Fibroblast of mammary gland (primary cell): Measurements from ENCODE around the gene MID2.

ENCODE experiments used
- DNase-seq: peaks from one replicate; pipeline ENCODE4 v3.0.0-alpha.2; 2010; ENCODE audit warnings: low read depth
- H3K4me3 ChIP-seq: 2 replicates; pipeline ENCODE4 v1.5.1; 2011; ENCODE audit warnings: low read depth, mild to moderate bottlenecking, low read length, moderate library complexity; ENCODE audit not compliant: control insufficient read depth
- TF ChIP-seq, protein P1 (sequence below): conservative IDR thresholded peaks from 2 replicates; pipeline ENCODE4 v1.5.1; 2011; ENCODE audit warnings: low read depth, low read length, inconsistent platforms; ENCODE audit not compliant: control insufficient read depth, insufficient read depth

Gene MID2

DNA sequence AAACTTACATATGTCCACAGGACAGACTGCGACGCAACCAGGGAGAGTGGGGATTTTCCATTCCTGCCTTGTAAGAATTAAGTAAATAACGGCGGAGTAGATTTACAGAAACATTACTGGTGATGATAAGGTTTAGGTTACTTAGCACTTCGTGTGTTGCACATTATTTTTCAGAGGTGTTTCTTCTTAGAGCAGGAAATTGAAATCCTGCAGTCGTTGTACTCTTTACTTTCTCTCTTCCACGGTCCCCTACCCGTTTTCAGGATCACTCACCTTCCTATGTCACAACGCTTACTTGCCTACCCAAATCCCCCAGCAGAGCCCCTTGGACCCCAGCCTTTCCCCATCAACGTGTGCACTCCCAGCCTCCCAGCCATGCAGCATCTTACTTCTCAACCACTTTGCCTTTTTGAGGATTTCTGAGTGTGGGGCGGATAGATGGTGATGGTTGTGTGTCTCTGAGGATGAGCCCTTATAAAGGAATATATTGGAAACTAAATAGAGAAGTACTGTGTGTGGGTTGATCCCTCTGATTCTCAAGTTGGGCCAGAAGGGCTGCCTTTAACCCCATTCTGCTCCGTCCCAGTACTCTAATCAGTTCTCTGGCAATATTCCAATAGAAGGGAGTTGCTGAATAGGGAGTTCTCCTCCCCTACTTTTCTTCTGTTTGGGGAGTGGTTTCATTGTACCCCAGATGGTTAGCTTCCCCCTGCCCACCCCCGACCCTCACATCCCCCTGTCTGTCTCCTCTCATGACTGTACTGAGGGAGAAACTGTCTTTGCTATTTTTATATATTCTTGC, 1.6 kb downstream of the MID2 start:
- peak overlapping the region; percentile 27 for H3K4me3 ChIP-seq
- TF ChIP-seq, protein P1, sequence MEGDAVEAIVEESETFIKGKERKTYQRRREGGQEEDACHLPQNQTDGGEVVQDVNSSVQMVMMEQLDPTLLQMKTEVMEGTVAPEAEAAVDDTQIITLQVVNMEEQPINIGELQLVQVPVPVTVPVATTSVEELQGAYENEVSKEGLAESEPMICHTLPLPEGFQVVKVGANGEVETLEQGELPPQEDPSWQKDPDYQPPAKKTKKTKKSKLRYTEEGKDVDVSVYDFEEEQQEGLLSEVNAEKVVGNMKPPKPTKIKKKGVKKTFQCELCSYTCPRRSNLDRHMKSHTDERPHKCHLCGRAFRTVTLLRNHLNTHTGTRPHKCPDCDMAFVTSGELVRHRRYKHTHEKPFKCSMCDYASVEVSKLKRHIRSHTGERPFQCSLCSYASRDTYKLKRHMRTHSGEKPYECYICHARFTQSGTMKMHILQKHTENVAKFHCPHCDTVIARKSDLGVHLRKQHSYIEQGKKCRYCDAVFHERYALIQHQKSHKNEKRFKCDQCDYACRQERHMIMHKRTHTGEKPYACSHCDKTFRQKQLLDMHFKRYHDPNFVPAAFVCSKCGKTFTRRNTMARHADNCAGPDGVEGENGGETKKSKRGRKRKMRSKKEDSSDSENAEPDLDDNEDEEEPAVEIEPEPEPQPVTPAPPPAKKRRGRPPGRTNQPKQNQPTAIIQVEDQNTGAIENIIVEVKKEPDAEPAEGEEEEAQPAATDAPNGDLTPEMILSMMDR, result no peak
- DNase-seq, result peak; percentile 29

DNA sequence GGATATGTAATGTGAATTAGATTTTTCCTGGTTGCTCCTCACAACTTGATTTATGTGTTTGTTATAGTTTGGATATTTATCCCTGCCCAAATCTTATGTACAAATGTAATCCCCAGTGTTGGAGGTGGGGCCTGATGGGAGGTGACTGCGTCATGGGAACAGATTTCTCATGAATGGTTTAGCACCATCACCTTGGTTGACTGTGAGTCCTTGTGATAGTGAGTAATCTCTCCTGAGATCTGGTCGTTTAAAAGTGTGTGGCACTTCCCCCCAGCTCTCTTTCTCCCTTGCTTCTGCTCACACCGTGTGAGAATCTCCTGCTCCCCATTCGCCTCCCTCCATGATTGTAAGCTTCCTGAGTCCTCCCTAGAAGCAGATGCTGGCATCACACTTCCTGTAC, 2.2 kb downstream of the MID2 start:
- no peak overlapping the region for H3K4me3 ChIP-seq
- peak; percentile 39 for DNase-seq
- TF ChIP-seq, protein P1, result no peak

DNA sequence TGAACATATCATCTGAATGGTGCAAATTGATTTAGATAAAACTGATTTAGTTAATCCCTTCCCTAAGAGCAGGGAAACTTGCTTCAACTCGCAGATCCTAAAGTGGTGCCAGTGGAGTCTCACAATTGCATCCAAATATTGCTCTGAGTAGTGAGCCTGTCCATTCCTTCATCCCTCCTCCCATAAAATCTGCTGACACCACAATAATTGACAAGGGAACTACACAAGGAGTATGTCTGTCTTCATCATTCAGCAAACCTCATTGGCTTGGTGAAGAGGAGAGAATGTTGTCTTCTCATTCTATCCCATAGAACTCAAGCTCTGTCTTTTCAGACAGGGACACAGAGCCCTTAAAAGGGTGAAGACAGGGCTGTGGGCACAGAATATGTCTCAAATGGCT, 4.2 kb downstream of the MID2 start:
- TF ChIP-seq, protein P1, result no peak
- H3K4me3 ChIP-seq, result no peak overlapping the region
- DNase-seq, result no peak

DNA sequence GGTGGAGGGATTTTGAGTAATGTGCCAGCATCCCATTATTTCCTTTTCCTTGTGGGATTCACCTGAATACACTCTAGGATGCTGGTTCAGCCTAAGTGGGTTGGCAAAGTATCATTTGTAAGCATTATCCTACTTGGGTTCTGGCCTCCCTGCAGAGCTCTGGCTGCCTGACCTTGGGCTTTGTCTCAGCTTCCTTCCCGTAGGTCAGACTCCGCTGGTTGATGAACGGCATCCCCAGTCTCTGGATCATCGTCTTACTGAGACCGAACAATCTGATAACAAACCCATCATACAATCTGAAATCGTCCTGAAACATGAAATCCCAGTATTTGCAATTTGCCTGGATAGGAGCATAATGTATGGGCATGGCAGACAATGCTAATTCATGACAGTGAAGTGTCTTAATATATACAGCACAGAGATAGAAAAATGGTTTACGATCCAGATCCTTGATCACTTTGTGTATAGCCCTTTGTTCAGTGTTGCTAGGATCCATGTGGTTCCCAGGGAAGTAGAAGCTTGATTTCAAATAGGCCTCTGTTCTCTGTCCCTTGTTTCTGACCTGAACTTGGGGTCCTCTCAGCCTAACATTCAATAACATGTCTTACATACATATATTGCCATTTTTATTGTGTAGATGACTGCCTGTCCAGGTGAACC, 5.5 kb downstream of the MID2 start:
- DNase-seq, result no peak
- H3K4me3 ChIP-seq, result no peak overlapping the region
- TF ChIP-seq, protein P1, result no peak

DNA sequence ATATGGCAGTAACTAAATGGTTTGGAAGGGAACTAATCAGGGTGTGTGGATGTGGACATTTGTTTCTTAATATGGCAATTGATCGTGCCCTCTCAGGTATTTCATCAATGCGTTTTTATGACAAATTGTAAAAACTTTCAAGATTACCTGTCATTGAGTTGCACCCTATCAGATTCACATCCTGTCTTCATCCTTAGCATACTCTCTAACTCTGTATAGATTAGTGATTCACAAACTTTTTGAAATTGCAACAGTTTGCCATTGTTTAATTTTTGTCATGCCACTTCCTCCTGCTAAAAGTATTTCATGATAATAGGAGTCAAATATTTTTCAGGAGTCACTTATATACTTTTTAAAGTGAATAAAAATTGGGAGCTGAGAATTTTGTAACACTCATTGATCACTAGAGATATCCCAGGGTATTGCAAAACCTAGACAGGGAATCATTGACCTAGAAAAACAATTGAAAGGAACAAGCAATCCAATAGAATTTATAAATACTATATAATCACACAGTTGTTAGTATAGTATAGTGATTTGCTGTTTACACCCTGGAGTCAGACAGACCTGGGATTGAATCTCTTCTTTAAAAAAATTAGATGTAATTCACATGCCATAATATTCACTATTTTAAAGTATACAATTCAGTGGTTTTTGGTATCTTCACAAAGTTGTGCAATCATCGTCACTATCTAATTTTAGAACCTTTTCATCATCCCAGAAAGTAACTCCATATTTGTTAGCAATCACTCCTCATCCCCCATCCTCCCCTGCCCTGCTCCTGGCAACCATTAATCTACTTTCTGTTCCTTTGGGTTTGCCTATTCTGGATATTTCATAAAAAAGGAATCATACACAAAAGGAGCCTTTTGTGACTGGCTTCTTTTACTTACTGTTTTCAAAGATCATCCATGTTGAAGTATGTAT, 8.9 kb downstream of the MID2 start:
- no peak overlapping the region for H3K4me3 ChIP-seq
- TF ChIP-seq, protein P1, result no peak
- peak; percentile 24 for DNase-seq

DNA sequence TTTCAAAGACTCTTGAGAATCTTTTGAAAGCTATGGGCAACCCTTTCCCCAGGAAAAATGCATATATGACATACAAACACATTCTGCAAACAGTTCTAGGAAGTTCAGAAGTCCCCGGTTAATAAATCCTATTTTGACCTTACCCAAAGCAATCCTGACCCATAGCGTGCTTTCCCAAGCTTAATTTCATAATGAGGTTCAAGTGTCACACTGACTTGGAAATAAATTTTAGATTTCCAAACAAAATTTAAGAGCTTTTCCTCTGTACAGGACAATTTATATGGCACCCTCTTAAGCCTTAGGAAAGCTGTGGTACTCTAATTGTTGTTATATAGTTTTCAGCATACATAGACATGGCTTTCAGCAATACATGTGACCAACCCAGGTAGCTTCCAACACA, 11.3 kb downstream of the MID2 start:
- no peak for DNase-seq

More for the DNA sequence above, 11.3 kb downstream of the MID2 start:
- TF ChIP-seq, protein P1, result no peak
- H3K4me3 ChIP-seq, result no peak overlapping the region
